ENCODE results near the gene ZNF431.
"Not testable (repeated sequence)": the region's sequence is repeated elsewhere in the genome, so short reads cannot be mapped to it uniquely, and the experiment has no call there.

Gene ZNF431

DNA sequence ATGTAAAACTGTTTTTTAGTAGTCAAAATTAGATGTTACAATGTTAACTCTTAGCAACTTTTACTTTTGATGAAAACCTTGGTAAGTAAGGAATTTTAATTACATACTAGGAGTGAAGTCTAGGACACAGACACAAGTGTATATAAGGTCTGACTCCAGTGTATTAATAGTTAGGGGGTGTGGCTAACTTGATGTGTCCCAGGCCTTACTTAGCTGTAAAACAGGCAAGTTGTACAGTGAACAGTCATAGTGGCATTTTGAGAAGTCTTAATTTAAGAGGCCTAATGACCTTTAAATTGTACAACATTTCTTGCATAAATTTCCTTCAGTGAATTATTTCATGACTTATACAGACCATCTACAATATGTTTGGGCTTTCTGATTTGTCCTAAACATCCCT, 6.8 kb downstream of the ZNF431 start:
- DNase-seq, result no peak

- DNase-seq, result no peak
Observed at GRCh38 chr19:21149877-21150276, 8.0 kb downstream of the ZNF431 start.

DNA sequence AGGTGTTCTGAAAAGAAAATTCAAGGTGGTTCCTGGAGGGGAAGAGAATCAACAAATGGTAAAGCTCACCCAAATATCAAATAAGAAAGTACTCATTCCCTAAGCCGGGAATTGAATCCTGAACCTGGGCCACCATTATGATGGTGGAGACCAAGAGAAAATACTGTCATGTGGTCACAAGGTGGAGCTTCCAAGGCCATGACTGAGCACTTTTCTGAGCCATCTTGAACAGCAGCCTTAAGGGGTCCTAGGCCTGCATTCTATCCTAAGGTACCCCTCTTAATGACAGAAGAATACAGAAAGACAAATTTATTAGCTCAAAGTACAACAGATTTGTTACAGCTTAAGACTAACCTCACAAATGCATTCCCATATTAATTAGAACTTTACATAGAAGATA, 9.6 kb downstream of the ZNF431 start:
- no peak for DNase-seq

DNA sequence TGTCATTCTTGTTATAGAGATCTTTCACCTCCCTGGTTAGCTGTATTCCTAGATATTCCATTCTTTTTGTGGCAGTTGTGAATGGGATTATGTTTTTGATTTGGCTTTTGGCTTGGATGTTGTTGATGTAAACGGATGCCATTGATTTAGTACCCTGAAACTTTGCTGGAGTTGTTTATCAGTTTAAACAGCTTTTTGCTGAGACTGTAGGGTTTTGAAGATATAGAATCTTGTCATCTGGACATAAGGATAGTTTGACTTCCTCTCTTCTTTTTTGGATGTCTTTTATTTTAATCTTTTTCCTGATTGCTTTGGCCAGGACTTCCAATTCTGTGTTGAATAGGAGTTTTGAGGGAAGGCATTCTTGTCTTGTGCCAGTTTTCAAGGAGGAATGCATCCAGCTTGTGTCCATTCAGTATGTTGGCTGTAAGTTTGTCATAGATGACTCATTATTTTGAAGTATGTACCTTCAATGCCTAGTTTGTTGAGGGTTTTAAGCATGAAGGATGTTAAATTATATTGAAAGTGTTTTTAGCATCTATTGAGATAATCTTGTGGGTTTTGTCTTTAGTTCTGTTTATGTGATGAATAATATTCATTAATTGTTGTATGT, 16.8 kb downstream of the ZNF431 start:
- DNase-seq, result no peak

DNA sequence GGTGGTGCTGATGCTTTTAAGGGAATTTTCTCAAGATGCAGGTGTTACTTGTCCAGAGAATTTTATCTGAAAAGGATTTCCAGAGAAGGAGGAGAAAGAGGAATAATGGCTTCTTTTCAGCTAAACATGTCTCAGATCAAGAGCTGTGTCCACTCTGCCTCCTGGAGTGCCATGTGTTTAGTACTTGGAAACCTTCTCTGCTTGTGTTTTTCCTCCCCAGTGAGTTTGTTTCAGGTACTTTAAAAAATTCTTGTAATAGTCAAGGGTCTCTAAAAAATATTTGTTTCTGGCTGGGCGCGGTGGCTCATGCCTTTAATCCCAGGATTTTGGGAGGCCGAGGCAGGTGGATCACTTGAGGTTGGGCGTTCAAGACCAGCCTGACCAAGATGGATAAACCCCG, 22.7 kb downstream of the ZNF431 start:
- DNase-seq, result no peak

- DNase-seq, result no peak
Observed at GRCh38 chr19:21166436-21166835, 24.6 kb downstream of the ZNF431 start.

DNA sequence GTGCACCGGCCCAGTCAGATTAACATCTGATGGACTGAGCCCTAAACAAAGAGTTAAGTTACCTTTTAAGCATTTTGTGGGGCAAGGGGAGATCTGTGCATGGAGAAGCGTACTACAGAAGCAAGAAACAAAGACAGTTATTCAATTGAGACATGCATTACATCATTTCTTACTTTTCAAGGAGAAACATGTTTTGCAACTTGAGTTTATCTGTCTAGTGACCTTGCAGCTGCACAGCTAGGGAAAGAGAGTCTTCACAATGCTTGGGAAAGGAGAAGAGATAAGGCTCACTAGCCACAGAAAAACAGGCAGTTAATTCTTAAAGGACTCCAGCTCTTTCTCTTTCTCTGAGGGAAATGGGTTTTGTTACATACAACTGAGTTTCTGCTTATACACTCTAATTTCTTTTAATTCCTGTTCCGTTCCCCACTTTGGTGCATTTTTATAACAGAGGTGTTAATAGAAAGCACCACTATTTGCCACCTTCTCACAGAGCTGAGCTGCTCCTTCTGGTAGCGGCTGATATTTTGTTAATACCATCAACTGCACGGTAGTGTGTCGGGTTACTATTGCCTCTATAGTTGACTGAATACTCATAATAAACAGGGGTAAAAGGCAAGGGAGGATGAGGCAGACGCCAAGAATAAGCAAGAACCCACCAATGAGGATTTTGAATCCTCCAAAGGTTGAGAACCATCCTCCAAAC, 55.9 kb downstream of the ZNF431 start:
- no peak for DNase-seq

DNA sequence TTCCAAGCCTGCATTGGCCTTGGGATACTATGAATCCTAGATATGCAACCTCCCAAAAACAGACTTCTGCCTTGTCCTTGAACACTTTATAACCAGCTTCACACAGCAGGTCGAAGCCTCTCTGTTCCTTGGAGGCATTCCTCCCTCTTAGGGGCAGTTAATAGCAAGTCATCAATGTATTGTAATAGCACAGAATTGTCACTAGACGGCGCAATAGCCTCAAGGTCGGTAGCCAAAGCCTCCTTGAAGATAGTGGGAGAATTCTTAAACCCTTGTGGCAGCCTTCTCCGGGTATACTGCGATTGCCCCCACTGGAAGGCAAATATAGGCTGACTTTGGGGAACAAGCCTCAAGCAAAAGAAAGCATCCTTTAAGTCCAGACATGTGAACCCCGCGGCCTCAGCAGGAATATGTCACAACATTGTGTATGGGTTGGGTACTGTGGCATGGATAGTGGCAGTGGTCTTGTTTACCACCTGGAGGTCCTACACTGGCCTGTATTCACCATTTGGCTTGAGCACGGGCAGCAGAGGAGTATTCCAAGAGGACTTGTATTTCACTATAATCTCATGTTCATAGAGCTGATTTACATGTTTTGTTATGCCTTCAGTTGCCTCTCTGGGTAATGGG, 61.1 kb downstream of the ZNF431 start:
- no peak for DNase-seq

- DNase-seq, result no peak
Observed at GRCh38 chr19:21210037-21210621, 68.3 kb downstream of the ZNF431 start.

DNA sequence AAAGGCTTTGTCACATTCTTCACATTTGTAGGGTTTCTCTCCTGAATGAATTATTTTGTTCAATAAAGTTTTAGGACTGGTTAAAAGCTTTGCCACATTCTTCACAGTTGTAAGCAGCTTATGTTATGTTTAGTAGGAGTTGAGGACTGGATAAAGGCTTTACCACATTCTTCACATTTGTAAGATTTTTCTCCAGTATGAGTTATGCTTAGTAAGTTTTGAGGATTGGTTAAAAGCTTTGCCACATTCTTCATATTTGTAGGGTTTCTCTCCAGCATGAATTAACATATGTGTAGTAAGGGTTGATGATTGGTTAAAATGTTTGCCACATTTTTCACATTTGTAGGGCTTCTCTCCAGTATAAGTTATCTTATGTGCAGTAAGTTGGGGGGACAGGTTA, 79.9 kb downstream of the ZNF431 start:
- no peak for DNase-seq

DNA sequence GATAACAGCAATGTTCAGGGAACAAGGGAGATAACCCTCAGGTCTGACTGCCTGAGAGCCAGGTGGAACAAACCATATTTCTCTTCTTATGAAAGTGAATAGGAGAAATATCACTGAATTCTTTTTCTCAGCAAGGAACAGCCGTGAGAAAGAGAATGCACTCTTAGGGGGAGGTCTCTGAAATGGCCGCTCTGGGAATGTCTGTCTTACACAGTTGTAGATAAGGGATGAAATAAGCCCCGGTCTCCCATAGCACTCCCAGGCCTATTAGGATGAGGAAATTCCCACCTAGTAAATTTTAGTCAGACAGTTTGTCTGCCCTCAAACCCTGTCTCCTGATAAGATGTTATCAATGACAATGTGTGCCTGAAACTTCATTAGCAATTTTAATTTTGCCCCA, 88.1 kb downstream of the ZNF431 start:
- DNase-seq, result not testable (repeated sequence)

GRCh38 chr19:21233691-21234090, 91.9 kb downstream of the ZNF431 start:
- no peak for DNase-seq

DNA sequence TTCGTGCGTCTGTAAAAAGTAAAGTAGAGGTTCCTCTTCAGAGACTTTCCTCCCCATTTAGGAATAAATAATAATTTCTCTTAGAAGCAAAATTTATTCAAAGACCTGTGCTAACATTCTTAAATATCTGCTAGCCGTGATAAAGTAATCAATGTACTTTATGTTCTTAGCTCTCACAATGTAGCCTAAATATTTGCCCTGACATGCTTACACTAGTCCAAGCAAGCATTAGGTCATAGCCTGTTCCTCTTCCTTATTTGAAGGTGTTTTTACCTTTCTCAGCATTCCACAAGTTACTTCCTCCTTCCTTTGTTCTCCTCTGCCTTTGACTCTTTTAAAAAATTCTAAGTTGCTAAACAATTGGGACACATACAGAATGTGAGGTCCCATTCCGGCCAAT, 94.9 kb downstream of the ZNF431 start:
- DNase-seq, result not testable (repeated sequence)

DNA sequence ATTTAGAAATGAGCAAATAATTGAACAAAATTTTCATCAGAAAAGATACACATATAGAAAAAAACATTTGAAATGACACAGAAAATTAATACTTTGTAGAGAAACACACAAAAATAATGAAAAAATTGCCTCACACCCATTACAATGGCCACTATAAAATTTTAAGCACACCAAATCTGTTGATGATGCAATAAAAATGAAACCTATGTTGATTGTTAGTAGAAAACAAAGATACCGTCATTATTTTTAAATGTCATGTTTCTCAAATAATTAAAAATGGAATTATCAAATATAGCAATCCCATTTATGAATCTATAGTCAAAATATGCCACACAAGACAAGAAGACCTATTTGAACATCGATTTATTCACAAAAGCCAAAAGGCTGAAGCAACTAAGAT, 96.8 kb downstream of the ZNF431 start:
- DNase-seq, result no peak
